GM23338 (cell line): ENCODE measurements around the gene TMEM255B. TPM values are rescaled to one million over a fixed set of nuclear protein-coding genes. Genes with fewer than 3 reads are reported as not detected.

Source experiments
- ATAC-seq: fragments of 200-7000 bp; cut with Tn5 transposase; 3 replicates; pipeline ENCODE4 v1.9.1; 2020
- DNase-seq: peaks from one replicate; pipeline ENCODE4 v3.0.0-alpha.2; 2015; ENCODE audit warnings: low spot score
- H2AFZ ChIP-seq: fragments of 200-600 bp; sonication (generic); 2 replicates; pipeline ENCODE4 v1.8.0; 2016; ENCODE audit warnings: antibody characterized with exemption, mild to moderate bottlenecking, moderate library complexity
- H3F3A ChIP-seq: fragments of 200-600 bp; sonication (generic); replicated peaks from 2 replicates; pipeline ENCODE4 v1.8.0; 2017; ENCODE audit warnings: antibody characterized with exemption, mixed run types, low read depth
- H3K27ac ChIP-seq: fragments of 200-600 bp; sonication (generic); 2 replicates; pipeline ENCODE4 v1.6.1; 2016; ENCODE audit warnings: low read depth
- H3K27me3 ChIP-seq: fragments of 200-600 bp; sonication (generic); 2 replicates; pipeline ENCODE4 v1.8.0; 2016; ENCODE audit warnings: mild to moderate bottlenecking, mixed run types, moderate library complexity; ENCODE audit not compliant: insufficient read depth
- H3K36me3 ChIP-seq: fragments of 200-600 bp; sonication (generic); 2 replicates; pipeline ENCODE4 v1.8.0; 2016; ENCODE audit warnings: mild to moderate bottlenecking; ENCODE audit not compliant: insufficient read depth
- H3K4me1 ChIP-seq: fragments of 200-600 bp; sonication (generic); 2 replicates; pipeline ENCODE4 v1.8.0; 2016; ENCODE audit warnings: mild to moderate bottlenecking, moderate library complexity; ENCODE audit not compliant: insufficient read depth
- H3K4me2 ChIP-seq: fragments of 200-600 bp; sonication (generic); 2 replicates; pipeline ENCODE4 v1.7.1; 2017; ENCODE audit warnings: mixed run types
- H3K4me3 ChIP-seq: fragments of 200-600 bp; sonication (generic); 2 replicates; pipeline ENCODE4 v1.6.1; 2016; ENCODE audit warnings: mixed run types
- H3K79me2 ChIP-seq: fragments of 200-600 bp; sonication (generic); replicated peaks from 2 replicates; pipeline ENCODE4 v1.8.0; 2017; ENCODE audit warnings: mild to moderate bottlenecking; ENCODE audit not compliant: insufficient read depth
- H3K9me2 ChIP-seq: fragments of 200-600 bp; sonication (generic); 2 replicates; pipeline ENCODE4 v1.8.0; 2017; ENCODE audit not compliant: insufficient read depth
- H4K20me1 ChIP-seq: fragments of 200-600 bp; sonication (generic); replicated peaks from 2 replicates; pipeline ENCODE4 v1.8.0; 2017; ENCODE audit warnings: mild to moderate bottlenecking; ENCODE audit not compliant: insufficient read depth
- H3K27ac Mint-ChIP-seq: 2 replicates; pipeline ENCODE4 v1.8.0; 2020; ENCODE audit warnings: inconsistent platforms, mild to moderate bottlenecking, moderate library complexity, mixed read lengths
- H3K27me3 Mint-ChIP-seq: 3 replicates; pipeline ENCODE4 v1.8.0; 2022; ENCODE audit warnings: low read depth, mild to moderate bottlenecking, moderate library complexity, mixed read lengths, inconsistent platforms; ENCODE audit not compliant: insufficient read depth, poor library complexity
- H3K36me3 Mint-ChIP-seq: 3 replicates; pipeline ENCODE4 v1.8.0; 2021; ENCODE audit warnings: low read depth, mild to moderate bottlenecking, inconsistent platforms, moderate library complexity, mixed read lengths
- H3K4me1 Mint-ChIP-seq: 3 replicates; pipeline ENCODE4 v1.8.0; 2020; ENCODE audit warnings: mild to moderate bottlenecking, inconsistent platforms, mixed read lengths
- H3K4me3 Mint-ChIP-seq: 3 replicates; pipeline ENCODE4 v1.8.0; 2021; ENCODE audit warnings: moderate library complexity, mild to moderate bottlenecking, inconsistent platforms, mixed read lengths
- H3K9me3 Mint-ChIP-seq: 3 replicates; pipeline ENCODE4 v1.8.0; 2020; ENCODE audit warnings: moderate library complexity, mild to moderate bottlenecking, inconsistent platforms, mixed read lengths
- CREB1 ChIP-seq: fragments of 250-450 bp; sonication (Bioruptor Pico); IDR thresholded peaks from 2 replicates; pipeline ENCODE4 v1.5.0; 2020; ENCODE audit warnings: low read depth, mild to moderate bottlenecking, moderate library complexity
- EZH2 ChIP-seq: fragments of 200-600 bp; sonication (generic); IDR thresholded peaks from one replicate; pipeline ENCODE4 v1.8.0; 2017; ENCODE audit warnings: antibody characterized with exemption, mild to moderate bottlenecking, low read depth; ENCODE audit not compliant: unreplicated experiment
- EZH2phosphoT487 ChIP-seq: fragments of 200-600 bp; sonication (generic); IDR thresholded peaks from one replicate; pipeline ENCODE4 v1.8.1; 2018; ENCODE audit warnings: antibody characterized with exemption; ENCODE audit not compliant: unreplicated experiment
- JUNB ChIP-seq: IDR thresholded peaks from one replicate; pipeline ENCODE4 v1.6.1; 2016; ENCODE audit warnings: antibody characterized with exemption; ENCODE audit not compliant: unreplicated experiment
- NANOG ChIP-seq: IDR thresholded peaks from 2 replicates; pipeline ENCODE4 v1.6.1; 2016; ENCODE audit warnings: antibody characterized with exemption, borderline replicate concordance
- POLR2AphosphoS5 ChIP-seq: IDR thresholded peaks from 2 replicates; pipeline ENCODE4 v1.6.1; 2016; ENCODE audit warnings: antibody characterized with exemption, low read depth
- REST ChIP-seq: IDR thresholded peaks from one replicate; pipeline ENCODE4 v1.6.1; 2018; ENCODE audit warnings: antibody characterized with exemption; ENCODE audit not compliant: unreplicated experiment
- STAT1 ChIP-seq: IDR thresholded peaks from one replicate; pipeline ENCODE4 v1.6.1; 2016; ENCODE audit warnings: antibody characterized with exemption; ENCODE audit not compliant: unreplicated experiment
- ZNF114 ChIP-seq: fragments of 250-450 bp; sonication (Bioruptor Pico); IDR thresholded peaks from 2 replicates; pipeline ENCODE4 v1.5.0; 2020; ENCODE audit warnings: mild to moderate bottlenecking, moderate library complexity
- ZNF331 ChIP-seq: fragments of 250-450 bp; sonication (Bioruptor Pico); IDR thresholded peaks from 2 replicates; pipeline ENCODE4 v1.5.0; 2020; ENCODE audit warnings: low read depth, mild to moderate bottlenecking, moderate library complexity
- polyA plus RNA-seq: library from polyadenylated mRNA; unstranded; fragments of >200 nt; fragmentation: Nextera tagmentation; extraction: Ambion mirVana; gene quantifications from 2 replicates; pipeline ENCODE4 v1.2.1, GENCODE V29; 2016
- total RNA-seq: library from RNA; depleted of rRNA; stranded (reverse); fragments of >200 nt; shearing (Covaris generic); gene quantifications from 2 replicates; pipeline ENCODE4 v1.2.3, GENCODE V29; 2014
- TF ChIP-seq, protein P1 (sequence below): IDR thresholded peaks from 2 replicates; pipeline ENCODE4 v1.6.1; 2016; ENCODE audit warnings: antibody characterized with exemption
- TF ChIP-seq, protein P2 (sequence below), 2 experiments: fragments of 200-600 bp in 1 of 2; sonication (generic) in 1 of 2; conservative IDR thresholded peaks; 2 replicates each; pipeline versions ENCODE4 v1.5.1 to v1.6.1; 2016 to 2017; ENCODE audit warnings: antibody characterized with exemption in 2 of 2, low read depth in 2 of 2, mild to moderate bottlenecking in 2 of 2, moderate library complexity in 1 of 2
- TF ChIP-seq, protein P3 (sequence below): fragments of 250-450 bp; sonication (Bioruptor Pico); IDR thresholded peaks from 2 replicates; pipeline ENCODE4 v1.5.0; 2020; ENCODE audit warnings: mild to moderate bottlenecking, moderate library complexity

The TMEM255B gene
- total and polyA plus RNA-seq, 2 experiments from 2014 or later = 0.69 to 4.4 TPM

DNA sequence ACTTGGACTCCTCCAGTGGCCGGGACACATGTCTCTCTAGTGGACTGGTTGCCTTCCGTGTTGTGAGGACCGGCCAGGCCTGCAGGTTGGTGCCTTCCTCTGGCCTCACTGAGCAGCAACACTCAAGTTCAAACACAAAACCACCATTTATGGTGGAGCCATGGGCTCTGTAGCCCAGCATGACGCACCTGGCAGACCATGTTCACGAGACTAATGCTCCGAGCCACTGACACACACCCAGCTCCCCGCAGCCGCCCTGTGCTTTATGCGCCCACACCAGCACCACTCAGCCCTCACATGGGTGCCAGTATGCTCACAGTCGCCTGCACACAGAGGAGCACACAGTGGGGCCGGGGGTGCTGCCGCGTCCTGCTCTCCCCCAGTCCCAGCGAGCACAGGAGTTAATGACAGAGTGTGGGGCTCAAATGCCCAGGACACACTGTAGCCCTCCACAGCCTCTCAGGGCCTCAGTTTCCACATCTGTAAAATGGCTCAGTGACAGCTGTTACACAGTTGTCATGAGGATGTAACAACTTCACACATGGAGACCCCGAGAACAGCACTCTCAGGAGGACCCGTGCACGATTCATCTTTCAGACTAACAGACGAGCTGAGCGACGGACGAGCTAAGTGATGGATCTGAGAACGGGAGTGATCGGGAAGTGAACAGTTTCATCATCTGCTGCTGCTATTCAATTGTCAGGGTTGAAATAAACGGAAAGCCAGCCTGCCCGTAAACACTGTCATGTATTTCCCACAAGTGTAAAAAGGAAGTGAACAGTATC, 97.1 kb downstream of the TMEM255B start:
- no peaks in the 10 kb centered on the region; the same call in 2 of the 3 replicates for H3K9me3 Mint-ChIP-seq
- Histone ChIP-seq H4K20me1 (no peaks in the 10 kb centered on the region), H3K36me3 (no peaks in the 10 kb centered on the region), H3K79me2 (peaks cover 25% of the 10 kb centered on the region; the same call in 1 of the 2 replicates), H3K9me2 (no peaks in the 10 kb centered on the region; the same call in 1 of the 2 replicates), H3F3A (peaks cover 25% of the 10 kb centered on the region), H3K4me3 (no peak overlapping the region), H3K4me1 (peaks cover 17% of the 10 kb centered on the region), H3K27ac (no peak overlapping the region), H3K4me2 (no peak overlapping the region), H3K27me3 (no peaks in the 10 kb centered on the region), H2AFZ (no peak overlapping the region)
- peak overlapping the region; percentile 34; the same call in 1 of the 2 replicates for H3K27ac Mint-ChIP-seq
- H3K36me3 Mint-ChIP-seq = peaks cover 7% of the 10 kb centered on the region
- H3K4me1 Mint-ChIP-seq = peaks cover 62% of the 10 kb centered on the region
- H3K4me3 Mint-ChIP-seq = no peak overlapping the region
- ATAC-seq (no peak), DNase-seq (no peak)
- peaks cover 24% of the 10 kb centered on the region for H3K27me3 Mint-ChIP-seq
- TF ChIP-seq EZH2 (no peak), EZH2phosphoT487 (no peak), CREB1 (CRISPR knock-in tag) (no peak), JUNB (no peak), ZNF331 (CRISPR knock-in tag) (no peak), STAT1 (no peak), NANOG (no peak), ZNF114 (CRISPR knock-in tag) (no peak), REST (no peak), POLR2AphosphoS5 (no peak)
- TF ChIP-seq, protein P1, sequence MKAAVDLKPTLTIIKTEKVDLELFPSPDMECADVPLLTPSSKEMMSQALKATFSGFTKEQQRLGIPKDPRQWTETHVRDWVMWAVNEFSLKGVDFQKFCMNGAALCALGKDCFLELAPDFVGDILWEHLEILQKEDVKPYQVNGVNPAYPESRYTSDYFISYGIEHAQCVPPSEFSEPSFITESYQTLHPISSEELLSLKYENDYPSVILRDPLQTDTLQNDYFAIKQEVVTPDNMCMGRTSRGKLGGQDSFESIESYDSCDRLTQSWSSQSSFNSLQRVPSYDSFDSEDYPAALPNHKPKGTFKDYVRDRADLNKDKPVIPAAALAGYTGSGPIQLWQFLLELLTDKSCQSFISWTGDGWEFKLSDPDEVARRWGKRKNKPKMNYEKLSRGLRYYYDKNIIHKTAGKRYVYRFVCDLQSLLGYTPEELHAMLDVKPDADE = no peak
- TF ChIP-seq, protein P2, sequence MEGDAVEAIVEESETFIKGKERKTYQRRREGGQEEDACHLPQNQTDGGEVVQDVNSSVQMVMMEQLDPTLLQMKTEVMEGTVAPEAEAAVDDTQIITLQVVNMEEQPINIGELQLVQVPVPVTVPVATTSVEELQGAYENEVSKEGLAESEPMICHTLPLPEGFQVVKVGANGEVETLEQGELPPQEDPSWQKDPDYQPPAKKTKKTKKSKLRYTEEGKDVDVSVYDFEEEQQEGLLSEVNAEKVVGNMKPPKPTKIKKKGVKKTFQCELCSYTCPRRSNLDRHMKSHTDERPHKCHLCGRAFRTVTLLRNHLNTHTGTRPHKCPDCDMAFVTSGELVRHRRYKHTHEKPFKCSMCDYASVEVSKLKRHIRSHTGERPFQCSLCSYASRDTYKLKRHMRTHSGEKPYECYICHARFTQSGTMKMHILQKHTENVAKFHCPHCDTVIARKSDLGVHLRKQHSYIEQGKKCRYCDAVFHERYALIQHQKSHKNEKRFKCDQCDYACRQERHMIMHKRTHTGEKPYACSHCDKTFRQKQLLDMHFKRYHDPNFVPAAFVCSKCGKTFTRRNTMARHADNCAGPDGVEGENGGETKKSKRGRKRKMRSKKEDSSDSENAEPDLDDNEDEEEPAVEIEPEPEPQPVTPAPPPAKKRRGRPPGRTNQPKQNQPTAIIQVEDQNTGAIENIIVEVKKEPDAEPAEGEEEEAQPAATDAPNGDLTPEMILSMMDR (conservative IDR thresholded peaks at IDR 0.05; ENCODE audit: low read depth in 2 of 2) = no peak
- TF ChIP-seq, protein P3, sequence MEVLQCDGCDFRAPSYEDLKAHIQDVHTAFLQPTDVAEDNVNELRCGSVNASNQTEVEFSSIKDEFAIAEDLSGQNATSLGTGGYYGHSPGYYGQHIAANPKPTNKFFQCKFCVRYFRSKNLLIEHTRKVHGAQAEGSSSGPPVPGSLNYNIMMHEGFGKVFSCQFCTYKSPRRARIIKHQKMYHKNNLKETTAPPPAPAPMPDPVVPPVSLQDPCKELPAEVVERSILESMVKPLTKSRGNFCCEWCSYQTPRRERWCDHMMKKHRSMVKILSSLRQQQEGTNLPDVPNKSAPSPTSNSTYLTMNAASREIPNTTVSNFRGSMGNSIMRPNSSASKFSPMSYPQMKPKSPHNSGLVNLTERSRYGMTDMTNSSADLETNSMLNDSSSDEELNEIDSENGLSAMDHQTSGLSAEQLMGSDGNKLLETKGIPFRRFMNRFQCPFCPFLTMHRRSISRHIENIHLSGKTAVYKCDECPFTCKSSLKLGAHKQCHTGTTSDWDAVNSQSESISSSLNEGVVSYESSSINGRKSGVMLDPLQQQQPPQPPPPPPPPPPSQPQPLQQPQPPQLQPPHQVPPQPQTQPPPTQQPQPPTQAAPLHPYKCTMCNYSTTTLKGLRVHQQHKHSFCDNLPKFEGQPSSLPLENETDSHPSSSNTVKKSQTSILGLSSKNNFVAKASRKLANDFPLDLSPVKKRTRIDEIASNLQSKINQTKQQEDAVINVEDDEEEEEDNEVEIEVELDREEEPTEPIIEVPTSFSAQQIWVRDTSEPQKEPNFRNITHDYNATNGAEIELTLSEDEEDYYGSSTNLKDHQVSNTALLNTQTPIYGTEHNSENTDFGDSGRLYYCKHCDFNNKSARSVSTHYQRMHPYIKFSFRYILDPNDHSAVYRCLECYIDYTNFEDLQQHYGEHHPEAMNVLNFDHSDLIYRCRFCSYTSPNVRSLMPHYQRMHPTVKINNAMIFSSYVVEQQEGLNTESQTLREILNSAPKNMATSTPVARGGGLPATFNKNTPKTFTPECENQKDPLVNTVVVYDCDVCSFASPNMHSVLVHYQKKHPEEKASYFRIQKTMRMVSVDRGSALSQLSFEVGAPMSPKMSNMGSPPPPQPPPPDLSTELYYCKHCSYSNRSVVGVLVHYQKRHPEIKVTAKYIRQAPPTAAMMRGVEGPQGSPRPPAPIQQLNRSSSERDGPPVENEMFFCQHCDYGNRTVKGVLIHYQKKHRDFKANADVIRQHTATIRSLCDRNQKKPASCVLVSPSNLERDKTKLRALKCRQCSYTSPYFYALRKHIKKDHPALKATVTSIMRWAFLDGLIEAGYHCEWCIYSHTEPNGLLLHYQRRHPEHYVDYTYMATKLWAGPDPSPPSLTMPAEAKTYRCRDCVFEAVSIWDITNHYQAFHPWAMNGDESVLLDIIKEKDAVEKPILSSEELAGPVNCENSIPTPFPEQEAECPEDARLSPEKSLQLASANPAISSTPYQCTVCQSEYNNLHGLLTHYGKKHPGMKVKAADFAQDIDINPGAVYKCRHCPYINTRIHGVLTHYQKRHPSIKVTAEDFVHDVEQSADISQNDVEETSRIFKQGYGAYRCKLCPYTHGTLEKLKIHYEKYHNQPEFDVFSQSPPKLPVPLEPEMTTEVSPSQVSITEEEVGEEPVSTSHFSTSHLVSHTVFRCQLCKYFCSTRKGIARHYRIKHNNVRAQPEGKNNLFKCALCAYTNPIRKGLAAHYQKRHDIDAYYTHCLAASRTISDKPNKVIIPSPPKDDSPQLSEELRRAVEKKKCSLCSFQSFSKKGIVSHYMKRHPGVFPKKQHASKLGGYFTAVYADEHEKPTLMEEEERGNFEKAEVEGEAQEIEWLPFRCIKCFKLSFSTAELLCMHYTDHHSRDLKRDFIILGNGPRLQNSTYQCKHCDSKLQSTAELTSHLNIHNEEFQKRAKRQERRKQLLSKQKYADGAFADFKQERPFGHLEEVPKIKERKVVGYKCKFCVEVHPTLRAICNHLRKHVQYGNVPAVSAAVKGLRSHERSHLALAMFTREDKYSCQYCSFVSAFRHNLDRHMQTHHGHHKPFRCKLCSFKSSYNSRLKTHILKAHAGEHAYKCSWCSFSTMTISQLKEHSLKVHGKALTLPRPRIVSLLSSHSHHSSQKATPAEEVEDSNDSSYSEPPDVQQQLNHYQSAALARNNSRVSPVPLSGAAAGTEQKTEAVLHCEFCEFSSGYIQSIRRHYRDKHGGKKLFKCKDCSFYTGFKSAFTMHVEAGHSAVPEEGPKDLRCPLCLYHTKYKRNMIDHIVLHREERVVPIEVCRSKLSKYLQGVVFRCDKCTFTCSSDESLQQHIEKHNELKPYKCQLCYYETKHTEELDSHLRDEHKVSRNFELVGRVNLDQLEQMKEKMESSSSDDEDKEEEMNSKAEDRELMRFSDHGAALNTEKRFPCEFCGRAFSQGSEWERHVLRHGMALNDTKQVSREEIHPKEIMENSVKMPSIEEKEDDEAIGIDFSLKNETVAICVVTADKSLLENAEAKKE (CRISPR knock-in tag) = no peak
